IPS DF 6.9 (cell line): ENCODE measurements around the gene CNPY4.

Experiments used
- DNase-seq: peaks from one replicate; pipeline ENCODE4 v3.0.0-alpha.2; 2013; ENCODE audit warnings: low read depth, low spot score
- H3K27ac ChIP-seq: one replicate; pipeline ENCODE4 v1.5.1; 2013; ENCODE audit warnings: low read length, control low read depth
- H3K27me3 ChIP-seq: 2 replicates; pipeline ENCODE4 v1.6.1; 2013; ENCODE audit warnings: mild to moderate bottlenecking, low read length; ENCODE audit not compliant: control insufficient read depth, insufficient read depth
- H3K36me3 ChIP-seq: 2 replicates; pipeline ENCODE4 v1.6.1; 2013; ENCODE audit warnings: low read length; ENCODE audit not compliant: control insufficient read depth, insufficient read depth
- H3K4me1 ChIP-seq: 2 replicates; pipeline ENCODE4 v1.6.1; 2013; ENCODE audit warnings: low read length; ENCODE audit not compliant: control insufficient read depth, insufficient read depth
- H3K4me3 ChIP-seq: 2 replicates; pipeline ENCODE4 v1.5.1; 2013; ENCODE audit warnings: mild to moderate bottlenecking, low read length
- H3K9me3 ChIP-seq: 2 replicates; pipeline ENCODE4 v1.6.1; 2013; ENCODE audit warnings: low read length, inconsistent platforms; ENCODE audit not compliant: control insufficient read depth, insufficient read depth
- WGBS: extraction: QIAGEN DNeasy Blood & Tissue Kit; methylation state at CpG from one replicate; pipeline ENCODE4 v1.1.7; 2013; ENCODE audit warnings: mixed read lengths, missing lambda C conversion rate; ENCODE audit not compliant: insufficient read length, insufficient coverage; 5-methylcytosine and 5-hydroxymethylcytosine counted together

The CNPY4 gene

GRCh38 chr7:100157334-100158228 is 38.1 kb downstream of the CNPY4 start:
- no peak overlapping the region for H3K27ac ChIP-seq
- no CpG with 5 or more reads among the region's 32 CpGs for WGBS
- peaks cover 27% of the 10 kb centered on the region for H3K36me3 ChIP-seq
- H3K4me1 ChIP-seq, result no peaks in the 10 kb centered on the region; the same call in none of the 2 replicates
- peak overlapping the region; percentile 80; the same call in 1 of the 2 replicates for H3K4me3 ChIP-seq
- DNase-seq, result no peak
- no peaks in the 10 kb centered on the region for H3K9me3 ChIP-seq
- no peaks in the 10 kb centered on the region for H3K27me3 ChIP-seq

DNA sequence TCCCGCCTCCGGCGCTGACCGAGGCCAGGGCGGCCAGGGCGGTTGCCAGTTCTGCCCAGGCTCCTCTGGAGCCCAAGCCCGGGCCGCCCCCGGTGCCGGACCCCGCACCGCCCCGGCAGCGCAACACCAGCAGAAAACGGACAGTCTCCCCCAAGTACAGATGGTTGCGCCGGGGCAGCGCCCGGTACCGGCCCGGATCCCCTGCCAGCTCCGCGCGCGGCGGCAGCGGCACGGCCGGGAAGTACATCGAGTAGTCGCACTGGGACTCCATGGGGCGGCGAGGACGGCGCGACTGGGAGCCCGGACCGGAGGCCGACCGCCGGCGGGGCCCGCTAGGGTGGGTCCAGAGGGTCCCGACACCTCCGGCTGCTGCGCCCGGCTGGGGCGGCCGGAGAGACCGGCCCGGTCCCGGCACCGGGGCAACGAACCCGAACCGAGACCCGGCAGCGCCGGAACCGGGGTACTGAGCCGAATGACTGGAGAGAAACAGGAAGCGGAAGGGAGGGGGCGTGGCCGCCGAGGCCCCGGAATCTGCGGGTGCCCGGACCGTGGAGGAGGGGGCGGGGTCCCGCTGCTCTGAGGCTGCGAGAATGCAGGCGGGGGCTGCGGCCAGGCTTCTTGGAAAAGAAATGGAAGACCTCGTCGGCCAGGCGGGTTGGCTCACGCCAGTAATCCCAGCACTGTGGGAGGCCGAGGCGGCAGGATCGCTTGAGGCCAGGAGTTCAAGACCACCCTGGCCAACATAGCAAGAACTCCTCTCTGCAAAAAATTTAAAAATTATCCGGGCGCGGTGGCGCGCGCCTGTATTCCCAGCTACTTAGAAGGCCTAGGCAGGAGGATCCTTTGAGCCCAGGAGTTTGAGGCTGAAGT is 39.0 kb downstream of the CNPY4 start, which contains the start of gene TRAPPC14:
Gene TRAPPC14, minus strand, starts transcription at position 495 of the 870 bp plus-strand sequence. Its CDS starts 224 bp downstream, at position 271.
- WGBS, result no CpG with 5 or more reads among the region's 87 CpGs
- no peaks in the 10 kb centered on the region for H3K9me3 ChIP-seq
- peak within 1 kb of the TSS; percentile 80 for H3K4me3 ChIP-seq
- no peak within 1 kb of the TSS for H3K27ac ChIP-seq
- no peaks in the 10 kb centered on the region for H3K27me3 ChIP-seq
- no peaks in the 10 kb centered on the region; the same call in none of the 2 replicates for H3K4me1 ChIP-seq
- peak; percentile 82 for DNase-seq
- peaks cover 24% of the 10 kb centered on the region for H3K36me3 ChIP-seq

DNA sequence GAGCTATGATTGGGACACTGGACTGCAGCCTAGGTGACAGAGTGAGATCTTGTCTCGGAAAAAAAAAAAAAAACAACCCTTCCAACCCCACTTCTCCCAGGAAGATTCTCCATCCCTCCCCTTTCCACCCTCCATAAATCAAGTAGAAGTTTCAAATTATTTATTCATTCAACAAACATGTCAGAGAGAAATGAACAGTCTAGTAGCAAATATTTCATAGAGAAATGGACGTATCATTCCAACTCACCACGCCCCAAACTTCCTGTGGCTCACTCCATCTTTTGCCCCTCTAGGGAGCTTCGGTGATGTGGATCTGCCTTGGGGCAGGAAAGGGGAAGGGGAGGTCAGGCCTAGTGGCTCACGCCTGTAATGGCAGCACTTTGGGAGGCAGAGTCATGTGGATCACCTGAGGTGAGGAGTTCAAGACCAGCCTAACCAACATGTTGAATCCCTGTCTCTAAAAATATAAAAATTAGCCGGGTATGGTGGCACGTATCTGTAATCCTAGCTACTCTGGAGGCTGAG is 39.7 kb downstream of the CNPY4 start:
- Histone ChIP-seq H3K27ac (no peak overlapping the region), H3K9me3 (no peaks in the 10 kb centered on the region), H3K4me3 (no peak overlapping the region; the same call in 1 of the 2 replicates), H3K36me3 (peaks cover 20% of the 10 kb centered on the region), H3K4me1 (no peaks in the 10 kb centered on the region; the same call in none of the 2 replicates), H3K27me3 (no peaks in the 10 kb centered on the region)
- WGBS, result no CpG with 5 or more reads among the region's 7 CpGs
- DNase-seq, result no peak

- H3K27me3 ChIP-seq, result no peaks in the 10 kb centered on the region
- peaks cover 15% of the 10 kb centered on the region for H3K36me3 ChIP-seq
- no peaks in the 10 kb centered on the region; the same call in none of the 2 replicates for H3K4me1 ChIP-seq
- WGBS, result no CpG with 5 or more reads among the region's 18 CpGs
- DNase-seq, result no peak
- no peak overlapping the region for H3K4me3 ChIP-seq
- no peaks in the 10 kb centered on the region for H3K9me3 ChIP-seq
- no peak overlapping the region for H3K27ac ChIP-seq
Observed at GRCh38 chr7:100160067-100160466, 40.6 kb downstream of the CNPY4 start.

DNA sequence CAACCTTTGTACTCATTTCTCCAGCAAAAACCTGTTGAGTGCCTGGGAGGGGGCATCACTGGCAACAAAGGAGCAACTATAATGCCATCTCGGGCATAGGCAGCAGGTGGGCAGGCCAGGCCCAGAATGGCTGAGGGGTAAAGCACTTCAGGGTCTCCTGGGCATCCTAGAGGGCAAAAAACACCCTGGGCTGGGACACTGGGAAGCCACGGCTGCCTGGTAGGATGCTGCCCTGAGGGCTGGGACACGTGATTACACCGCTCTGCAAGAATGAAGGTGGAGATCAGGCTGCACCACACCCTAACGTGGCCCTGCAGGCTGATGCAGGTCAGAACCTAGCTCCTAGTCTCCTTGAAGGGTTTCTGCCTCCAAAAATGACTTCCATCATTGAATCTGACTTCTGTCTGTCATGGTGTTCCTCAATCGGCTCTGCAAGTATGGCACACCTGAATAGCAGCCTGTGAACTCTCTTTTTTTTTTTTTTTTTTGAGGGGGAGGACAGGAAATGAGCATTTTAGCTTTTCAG is 43.6 kb downstream of the CNPY4 start:
- no peak overlapping the region for H3K27ac ChIP-seq
- no peaks in the 10 kb centered on the region for H3K27me3 ChIP-seq
- peaks cover 3% of the 10 kb centered on the region for H3K4me1 ChIP-seq
- H3K4me3 ChIP-seq, result no peak overlapping the region
- no peaks in the 10 kb centered on the region for H3K36me3 ChIP-seq
- H3K9me3 ChIP-seq, result no peaks in the 10 kb centered on the region
- no peak for DNase-seq
- WGBS, result no CpG with 5 or more reads among the region's 6 CpGs

- H3K27ac ChIP-seq, result no peak overlapping the region
- H3K27me3 ChIP-seq, result no peaks in the 10 kb centered on the region
- H3K9me3 ChIP-seq, result no peaks in the 10 kb centered on the region
- H3K36me3 ChIP-seq, result no peaks in the 10 kb centered on the region
- no CpG with 5 or more reads among the region's 5 CpGs for WGBS
- no peak for DNase-seq
- H3K4me3 ChIP-seq, result no peak overlapping the region
- peaks cover 3% of the 10 kb centered on the region for H3K4me1 ChIP-seq
Observed at GRCh38 chr7:100163871-100164270, 44.4 kb downstream of the CNPY4 start.

- no peaks in the 10 kb centered on the region for H3K27me3 ChIP-seq
- no peak overlapping the region for H3K4me3 ChIP-seq
- no peaks in the 10 kb centered on the region for H3K9me3 ChIP-seq
- H3K36me3 ChIP-seq, result no peaks in the 10 kb centered on the region
- no CpG with 5 or more reads among the region's 16 CpGs for whole genome bisulfite sequencing
- no peak for DNase-seq
- no peak overlapping the region for H3K27ac ChIP-seq
- peaks cover 5% of the 10 kb centered on the region for H3K4me1 ChIP-seq
Observed at GRCh38 chr7:100166317-100166940, 47.0 kb downstream of the CNPY4 start.

- no peak for DNase-seq
Observed at GRCh38 chr7:100166970-100167911, 47.8 kb downstream of the CNPY4 start.

GRCh38 chr7:100167912-100168323 is 48.5 kb downstream of the CNPY4 start:
- no CpG with 5 or more reads among the region's 11 CpGs for WGBS
- H3K27me3 ChIP-seq, result no peaks in the 10 kb centered on the region
- peak overlapping the region; percentile 67; the same call in 1 of the 2 replicates for H3K4me3 ChIP-seq
- no peak for DNase-seq
- no peaks in the 10 kb centered on the region for H3K36me3 ChIP-seq
- peaks cover 5% of the 10 kb centered on the region for H3K4me1 ChIP-seq
- no peak overlapping the region for H3K27ac ChIP-seq
- no peaks in the 10 kb centered on the region for H3K9me3 ChIP-seq

More at GRCh38 chr7:100166970-100167911, 47.8 kb downstream of the CNPY4 start:
- WGBS, result no CpG with 5 or more reads among the region's 14 CpGs
- Histone ChIP-seq H3K27me3 (no peaks in the 10 kb centered on the region), H3K27ac (no peak overlapping the region), H3K36me3 (no peaks in the 10 kb centered on the region), H3K9me3 (no peaks in the 10 kb centered on the region), H3K4me1 (peaks cover 5% of the 10 kb centered on the region), H3K4me3 (no peak overlapping the region; the same call in 1 of the 2 replicates)
